SW 1271 (cell line): ENCODE measurements around the gene RECQL5.
"Not testable (repeated sequence)": the region's sequence is repeated elsewhere in the genome, so short reads cannot be mapped to it uniquely, and the experiment has no call there.

Source experiments
- DNase-seq, 2 experiments: peaks; one replicate each; lab custom pipeline; 2025; lab: John Stamatoyannopoulos, UW

RECQL5 gene

GRCh38 chr17:75647921-75648320, 19.0 kb downstream of the RECQL5 start:
- no peak for DNase-seq

- DNase-seq, result no peak
Observed at GRCh38 chr17:75647061-75647460, 19.9 kb downstream of the RECQL5 start.

GRCh38 chr17:75646638-75646992, 20.3 kb downstream of the RECQL5 start:
- no peak for DNase-seq

GRCh38 chr17:75645889-75646637, 20.9 kb downstream of the RECQL5 start:
- DNase-seq, result no peak

GRCh38 chr17:75645501-75645888, 21.5 kb downstream of the RECQL5 start:
- DNase-seq, result no peak

GRCh38 chr17:75643643-75644017, 23.3 kb downstream of the RECQL5 start:
- DNase-seq, result no peak

GRCh38 chr17:75642784-75643642, 23.9 kb downstream of the RECQL5 start:
- DNase-seq, result no peak

- DNase-seq, result no peak
Observed at GRCh38 chr17:75642182-75642783, 24.7 kb downstream of the RECQL5 start.

GRCh38 chr17:75641343-75641742, 25.6 kb downstream of the RECQL5 start:
- no peak for DNase-seq

GRCh38 chr17:75640556-75641119, 26.3 kb downstream of the RECQL5 start:
- DNase-seq, result no peak

- DNase-seq, result no peak
Observed at GRCh38 chr17:75639771-75640555, 27.0 kb downstream of the RECQL5 start.

GRCh38 chr17:75639327-75639726, 27.6 kb downstream of the RECQL5 start:
- DNase-seq, result no peak

GRCh38 chr17:75638893-75639292, 28.1 kb downstream of the RECQL5 start:
- no peak for DNase-seq

- not testable (repeated sequence) for DNase-seq
Observed at GRCh38 chr17:75638039-75638438, 28.9 kb downstream of the RECQL5 start.

- no peak for DNase-seq
Observed at GRCh38 chr17:75637551-75637950, 29.4 kb downstream of the RECQL5 start.

- DNase-seq, result no peak
Observed at GRCh38 chr17:75637143-75637538, 29.8 kb downstream of the RECQL5 start.

GRCh38 chr17:75636381-75637142, 30.4 kb downstream of the RECQL5 start:
- DNase-seq, result no peak

- DNase-seq, result no peak
Observed at GRCh38 chr17:75635610-75636202, 31.2 kb downstream of the RECQL5 start.

GRCh38 chr17:75634754-75635609, 32.0 kb downstream of the RECQL5 start:
- no peak for DNase-seq

GRCh38 chr17:75634376-75634740, 32.6 kb downstream of the RECQL5 start:
- no peak for DNase-seq
